HTERT RPE-1 (cell line): ENCODE data around the gene EYA4.

Source experiments
- in situ Hi-C: fragments of 300-500 bp; cut with MboI; formaldehyde crosslinking; loops from 4 replicates; pipeline ENCODE4 v1.14.3; 2020; ENCODE audit warnings: low sequenced_read_pairs

EYA4 gene

DNA sequence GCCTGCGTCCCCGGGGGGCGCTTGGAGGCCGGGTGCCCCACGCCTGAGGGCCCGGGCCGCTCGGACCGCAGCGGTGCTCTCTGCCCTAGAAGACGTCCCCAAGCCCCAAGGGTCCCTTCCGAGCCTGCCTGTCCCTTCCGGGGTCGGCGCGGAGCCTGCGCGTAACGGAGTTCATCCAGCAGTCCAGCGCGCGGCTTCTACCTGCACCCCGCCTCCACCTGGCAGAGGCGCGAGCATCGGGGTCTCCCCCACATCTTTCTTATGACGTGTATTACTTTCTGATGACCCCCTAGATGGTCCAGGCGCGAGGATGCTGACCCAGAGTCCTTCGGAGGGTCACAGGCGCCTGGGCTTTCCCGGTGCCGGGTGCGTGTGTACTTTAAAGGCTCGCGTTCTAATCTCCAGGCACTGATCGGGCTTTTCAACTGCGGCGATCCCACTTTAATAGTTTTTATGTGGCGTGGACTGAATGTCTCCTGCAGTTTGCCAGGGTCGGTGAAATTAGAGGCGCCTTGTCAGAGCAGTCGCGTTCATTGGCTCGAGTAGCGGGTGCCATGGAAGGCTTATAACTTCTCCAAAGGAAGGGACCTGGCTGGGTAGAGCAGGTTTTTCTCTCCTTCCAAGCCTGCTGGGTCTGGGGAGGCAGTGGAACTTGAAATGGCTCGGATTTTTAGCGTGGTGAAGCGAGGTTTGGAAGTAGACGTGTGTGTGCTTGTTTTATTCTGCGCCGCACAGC, 912 bp downstream of the EYA4 start:
- in situ Hi-C loops, result no loop called here

DNA sequence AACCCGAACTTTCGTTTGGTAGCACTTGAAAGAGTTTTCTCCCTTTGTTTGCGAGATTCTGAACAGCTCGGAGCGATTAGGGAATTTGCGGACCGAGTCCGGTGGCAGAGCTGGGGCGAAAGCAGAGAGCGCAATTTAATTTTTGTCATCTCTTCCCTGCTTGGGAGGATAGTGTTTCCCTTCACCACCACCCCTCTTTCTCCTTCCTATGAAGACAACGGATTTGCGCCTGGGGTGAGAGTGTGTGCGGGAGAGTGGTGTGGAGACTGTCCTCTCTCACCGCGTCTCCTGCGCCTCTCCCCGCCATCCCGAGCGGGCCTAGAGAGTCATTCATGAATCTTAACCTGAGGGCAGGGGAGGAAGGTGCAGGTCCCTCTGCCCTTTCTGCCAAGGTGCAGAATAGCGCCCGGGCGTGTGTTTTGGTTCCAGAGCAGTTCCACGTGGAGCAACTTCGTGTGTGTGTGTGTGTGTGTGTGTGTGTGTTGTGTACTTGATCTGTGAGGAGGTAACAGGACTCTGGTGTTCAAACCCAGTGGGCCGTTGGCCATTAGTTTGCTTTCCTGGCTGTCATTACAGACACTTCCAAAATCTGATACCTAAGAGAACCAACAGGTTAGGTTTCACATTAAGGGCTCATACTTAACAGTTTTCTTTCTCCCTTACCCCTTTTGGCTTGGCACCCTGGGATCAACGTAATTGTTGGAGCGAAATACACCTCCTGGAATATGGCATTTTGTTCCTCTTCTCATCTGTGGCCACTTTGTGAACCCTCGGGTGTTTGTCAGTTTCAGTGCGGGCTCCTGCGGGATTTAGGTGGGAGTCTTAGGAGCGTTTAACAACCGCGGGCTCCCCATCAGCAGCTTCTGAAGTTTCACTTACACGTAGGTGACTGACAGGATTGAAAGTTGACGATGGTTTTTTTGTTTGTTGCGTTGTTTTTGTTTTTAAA, 1.8 kb downstream of the EYA4 start:
- in situ Hi-C loops, result no loop called here

DNA sequence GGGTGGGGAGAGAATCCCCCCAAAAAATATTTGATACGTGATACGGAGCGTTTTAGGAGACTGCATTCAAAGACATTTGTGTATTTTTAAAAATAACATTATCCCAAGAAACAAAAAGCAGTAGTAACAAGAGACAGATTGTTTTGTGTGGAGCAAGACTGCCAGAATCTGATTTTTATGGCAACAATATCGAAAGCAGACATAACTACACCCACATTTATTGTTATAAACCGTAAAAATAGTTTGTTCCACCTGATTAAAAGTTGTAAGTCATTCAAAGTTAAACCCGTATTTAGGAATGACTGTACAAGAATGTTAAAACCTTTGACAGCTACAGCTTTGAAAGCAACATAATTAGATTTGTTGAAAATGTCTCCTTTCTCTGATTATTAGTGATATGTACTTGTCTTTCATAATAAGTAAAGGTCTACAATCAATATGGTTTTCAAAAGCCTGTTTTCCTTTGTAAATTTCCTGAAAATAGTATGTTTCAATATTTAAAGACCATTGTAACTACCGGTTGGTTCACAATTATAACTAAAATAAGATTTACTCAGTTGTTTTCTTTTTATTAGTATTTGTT, 2.7 kb downstream of the EYA4 start:
- in situ Hi-C loops, result no loop called here

DNA sequence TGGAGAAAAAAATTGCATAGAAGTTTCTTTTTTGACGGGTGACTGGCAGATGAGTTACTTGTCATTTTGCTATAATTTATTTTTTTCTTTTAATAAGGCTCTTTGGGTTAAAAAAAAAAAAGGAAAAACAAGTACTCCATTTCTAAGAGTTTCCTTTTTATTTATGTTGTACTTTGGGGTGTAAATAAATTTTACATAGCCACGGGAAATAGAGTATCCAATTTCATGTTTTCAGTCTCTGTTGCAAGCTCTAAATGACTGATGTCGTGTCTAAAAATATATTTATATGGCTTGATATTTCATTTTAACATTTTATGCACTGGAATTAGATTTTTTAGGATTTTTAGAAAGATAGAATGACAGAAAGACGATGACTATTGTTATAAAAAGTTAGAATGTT, 3.4 kb downstream of the EYA4 start:
- in situ Hi-C loops, result no loop called here

DNA sequence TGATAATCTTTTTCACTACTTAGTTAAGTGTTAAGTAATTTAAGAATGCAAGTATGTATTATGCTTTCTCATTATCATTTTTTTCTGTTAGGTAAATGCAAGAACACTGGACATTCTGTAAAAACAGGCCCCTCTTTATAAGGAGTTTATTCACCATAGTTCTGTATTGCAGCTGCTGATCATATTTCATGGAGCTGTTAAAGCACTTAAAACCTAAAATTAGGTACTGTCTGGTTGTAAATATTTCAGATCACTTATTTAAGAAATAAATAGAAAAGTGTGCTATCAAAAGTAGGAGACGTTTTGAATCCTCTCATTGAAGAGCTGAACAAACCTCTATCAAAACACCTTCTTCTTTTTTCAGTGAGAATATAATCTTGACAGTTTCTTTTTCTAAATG, 3.9 kb downstream of the EYA4 start:
- in situ Hi-C loops, result no loop called here

GRCh38 chr6:133245422-133245903, 4.3 kb downstream of the EYA4 start:
- in situ Hi-C loops, result no loop called here

GRCh38 chr6:133247581-133247980, 6.4 kb downstream of the EYA4 start:
- in situ Hi-C loops, result no loop called here

GRCh38 chr6:133248241-133249001, 7.3 kb downstream of the EYA4 start:
- in situ Hi-C loops, result no loop called here

DNA sequence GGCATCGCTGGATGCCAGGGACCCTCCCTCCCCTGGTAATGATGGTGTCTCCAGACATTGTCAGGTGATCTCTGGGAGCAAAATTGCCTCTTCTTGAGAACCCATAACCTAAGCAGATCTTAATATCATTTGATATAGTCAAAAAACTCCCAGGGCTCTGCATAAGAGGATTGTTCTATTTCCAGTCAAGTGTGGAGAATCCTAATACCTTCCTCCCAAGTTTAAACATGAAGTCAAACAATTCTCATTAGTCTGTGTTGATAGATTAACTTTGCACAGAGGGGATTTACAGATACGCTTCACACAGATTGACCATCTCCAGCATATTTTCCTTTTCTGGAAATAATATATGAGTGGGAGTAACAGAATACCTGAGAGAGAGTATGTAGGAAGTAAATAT, 10.5 kb downstream of the EYA4 start:
- in situ Hi-C loops, result no loop called here

- in situ Hi-C loops, result no loop called here
These were observed 13.5 kb downstream of the EYA4 start for GRCh38 chr6:133254552-133255228.

DNA sequence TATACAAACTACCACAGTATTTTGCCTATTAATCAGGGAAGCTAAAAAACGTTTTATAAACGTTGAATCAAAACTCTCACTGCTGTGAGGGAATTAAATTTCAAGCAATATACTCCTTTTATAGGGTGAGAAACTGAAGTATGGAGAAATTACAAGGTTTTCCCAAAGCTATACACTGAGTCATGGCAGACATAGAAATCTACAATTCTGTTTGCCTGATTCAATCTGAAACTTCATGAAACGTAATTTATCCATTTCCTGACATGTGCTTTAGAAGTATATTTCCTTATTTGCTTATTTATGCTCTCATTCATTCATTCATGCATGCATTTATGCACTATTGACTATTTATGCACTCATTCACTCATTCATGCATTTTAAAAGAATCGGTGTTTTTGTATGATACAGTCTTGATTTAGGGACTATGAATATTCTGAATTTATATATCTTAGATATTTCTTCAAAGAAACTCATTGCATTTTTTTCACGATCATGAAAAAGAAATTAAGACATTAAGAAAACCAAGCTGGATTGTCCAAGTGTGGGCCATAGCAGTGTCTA, 16.5 kb downstream of the EYA4 start:
- in situ Hi-C loops, result no loop called here

- in situ Hi-C loops, result no loop called here
These were observed 18.4 kb downstream of the EYA4 start for GRCh38 chr6:133259561-133259960.

- in situ Hi-C loops, result no loop called here
These were observed 21.6 kb downstream of the EYA4 start for GRCh38 chr6:133262804-133263203.

GRCh38 chr6:133265066-133265465, 23.9 kb downstream of the EYA4 start:
- in situ Hi-C loops, result no loop called here

DNA sequence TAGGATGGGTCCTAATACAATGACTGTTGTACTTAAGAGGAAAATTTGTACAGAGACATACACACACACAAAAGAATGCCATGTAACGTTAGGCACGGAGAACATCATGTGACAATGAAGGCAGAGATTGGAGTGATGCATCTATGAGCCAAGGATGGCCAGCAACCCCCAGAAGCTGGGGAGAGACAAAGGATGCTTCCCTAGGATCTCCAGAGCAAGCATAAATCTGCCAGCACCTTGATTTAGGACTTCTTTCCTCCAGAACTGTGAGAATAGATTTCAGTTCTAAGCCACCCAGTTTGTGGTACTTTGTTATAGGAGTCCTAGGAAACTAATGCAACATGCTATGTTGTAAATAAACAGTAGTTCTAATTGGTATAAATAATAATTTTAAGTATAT, 25.0 kb downstream of the EYA4 start:
- in situ Hi-C loops, result no loop called here

DNA sequence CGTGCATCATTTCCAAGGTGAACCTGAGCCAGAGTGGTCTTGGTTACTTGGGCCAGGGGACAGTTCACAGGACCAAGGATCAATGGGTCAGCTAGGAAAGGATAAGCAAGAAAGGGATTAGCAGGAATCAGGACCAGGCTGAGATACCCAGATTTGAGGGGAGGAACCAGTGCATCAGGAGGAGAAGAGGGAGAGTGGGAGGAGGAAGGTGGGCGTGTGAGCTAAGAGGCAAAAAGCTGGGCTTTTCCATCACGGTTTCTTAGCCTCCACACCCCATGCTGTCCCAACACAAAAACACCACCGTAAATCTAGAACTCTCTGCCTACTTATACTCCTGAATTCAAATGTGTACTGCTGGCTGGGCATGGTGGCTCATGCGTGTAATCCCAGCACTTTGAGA, 27.5 kb downstream of the EYA4 start:
- in situ Hi-C loops, result no loop called here

DNA sequence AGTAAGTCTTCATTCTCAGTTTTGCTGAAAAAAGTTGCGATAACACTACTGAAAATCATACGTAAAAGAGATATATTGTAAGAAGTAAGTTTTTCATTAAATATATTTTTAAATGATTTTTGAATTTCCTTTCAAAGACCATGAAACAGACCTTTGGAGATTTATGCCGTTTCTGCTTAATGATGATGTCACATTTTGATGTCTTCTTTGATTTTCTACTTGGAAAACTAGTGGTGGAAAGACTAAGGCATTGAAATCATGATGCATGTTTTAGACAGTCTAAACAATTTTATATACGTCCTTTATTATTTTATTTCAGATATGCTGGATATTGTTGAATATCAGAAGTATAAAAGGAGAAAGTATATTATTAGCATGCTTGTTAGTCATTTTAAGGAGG, 33.7 kb downstream of the EYA4 start:
- in situ Hi-C loops, result no loop called here

GRCh38 chr6:133275213-133275612, 34.1 kb downstream of the EYA4 start:
- in situ Hi-C loops, result no loop called here

DNA sequence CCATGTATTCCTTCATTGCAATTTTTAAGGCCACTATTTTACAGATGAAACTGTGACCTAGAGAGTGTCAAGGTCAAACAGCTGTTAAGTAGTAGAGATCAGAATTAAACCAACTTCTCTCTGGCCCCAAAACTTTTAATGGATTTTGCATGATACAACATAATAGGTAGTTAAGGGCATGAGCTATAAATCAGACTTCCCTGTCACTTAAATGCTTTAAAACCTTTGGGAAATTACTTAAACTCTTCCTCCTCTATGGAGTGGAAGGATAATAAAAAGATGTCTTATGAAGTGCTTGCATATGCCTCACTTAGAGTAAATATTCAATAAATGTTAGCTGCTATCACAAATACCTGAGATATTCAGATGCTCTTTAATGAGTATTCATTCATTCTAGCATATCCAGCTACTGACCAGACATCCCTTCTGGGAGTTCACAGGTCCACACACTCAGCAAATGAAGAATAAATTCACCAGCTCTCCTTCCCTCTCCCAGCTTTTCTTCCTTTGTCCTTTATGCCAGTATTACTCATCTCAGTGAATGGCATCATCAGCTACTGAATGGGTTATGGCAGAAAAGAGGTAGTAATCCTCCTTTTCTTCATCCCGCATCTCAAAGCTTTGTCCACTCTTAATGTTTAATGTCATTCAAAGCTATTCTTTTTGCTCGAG, 36.2 kb downstream of the EYA4 start:
- in situ Hi-C loops, result no loop called here
